Measurements from ENCODE around the gene OSBPL2.

The OSBPL2 gene

GRCh38 chr20:62206388-62206775, 31.9 kb upstream of the OSBPL2 start:
- DNase-seq (ENCODE audit: low read depth in 2 of 2): no peak

- DNase-seq (ENCODE audit: low read depth in 2 of 2): no peak
Observed at GRCh38 chr20:62208061-62208794, 30.1 kb upstream of the OSBPL2 start.

DNA sequence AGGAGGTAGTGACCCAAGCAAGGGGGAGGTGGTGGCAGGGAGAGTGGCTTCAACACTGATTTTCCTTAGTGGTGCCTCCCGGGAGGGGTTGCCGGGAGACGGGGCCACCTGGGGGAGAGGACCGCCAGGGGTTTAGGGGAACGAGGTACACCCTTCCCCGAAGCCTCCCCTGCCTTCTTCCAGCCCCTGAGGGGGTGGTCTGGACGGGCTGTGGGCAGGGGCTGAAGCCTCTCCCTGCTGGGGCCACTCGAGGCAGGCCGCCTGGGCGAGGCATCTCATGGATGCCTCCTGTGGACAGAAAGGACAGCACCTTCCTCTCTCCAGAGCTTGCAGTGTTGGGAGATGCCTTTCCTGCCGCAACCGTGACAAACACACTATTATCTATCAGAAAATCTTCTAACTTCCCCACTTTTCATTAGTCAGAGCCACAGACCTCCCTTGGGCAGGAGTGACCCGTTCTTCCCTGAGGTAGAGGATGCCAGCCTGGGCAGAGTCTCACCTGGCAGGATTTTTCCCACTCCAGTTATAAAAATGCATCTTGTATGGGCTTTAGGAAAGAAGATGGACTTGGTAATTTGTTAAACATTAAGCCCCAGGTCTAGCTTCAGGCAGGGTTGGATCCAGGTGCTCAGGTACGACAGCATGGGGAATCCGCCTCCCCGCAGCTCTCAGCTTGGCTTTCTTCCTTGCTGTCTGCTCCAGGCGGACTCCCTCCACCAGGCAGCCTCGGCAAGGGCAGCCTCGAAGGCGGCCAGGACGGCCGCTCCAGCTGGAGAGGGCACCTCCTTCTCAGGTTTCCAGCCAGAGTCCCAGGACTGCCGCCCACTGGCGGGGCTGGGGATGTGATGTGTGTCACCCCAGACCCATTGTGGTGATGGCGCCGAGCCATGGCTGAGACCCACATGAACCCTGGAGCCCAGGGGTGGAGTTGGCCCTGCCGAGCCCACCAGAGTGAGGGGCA, 29.2 kb upstream of the OSBPL2 start:
- no peak for DNase-seq (ENCODE audit: low read depth in 2 of 2)

GRCh38 chr20:62209850-62210495, 28.3 kb upstream of the OSBPL2 start:
- DNase-seq (ENCODE audit: low read depth in 2 of 2): no peak

- no peak for DNase-seq (ENCODE audit: low read depth in 2 of 2)
Observed at GRCh38 chr20:62210496-62210855, 27.8 kb upstream of the OSBPL2 start.

DNA sequence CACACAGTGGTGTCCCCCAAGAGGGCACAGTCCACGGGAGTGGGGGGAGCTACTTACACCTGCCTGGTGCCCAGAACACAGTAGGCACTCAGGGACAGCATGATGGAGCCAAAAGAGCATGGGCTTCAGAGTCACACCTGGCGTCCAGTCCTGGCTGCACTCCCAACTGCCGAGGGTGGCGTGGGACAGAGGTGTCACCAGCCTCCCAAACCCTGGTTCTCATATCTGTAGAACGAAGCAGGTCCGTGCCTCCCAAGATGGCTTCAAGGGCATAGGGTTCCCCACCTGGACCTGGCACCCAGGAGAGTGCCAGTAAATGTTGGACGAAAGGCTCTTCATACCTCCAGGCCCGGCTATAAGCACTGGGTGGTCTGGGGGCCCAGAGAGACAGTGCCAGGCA, 27.1 kb upstream of the OSBPL2 start:
- no peak for DNase-seq (ENCODE audit: low read depth in 2 of 2)

- no peak for DNase-seq (ENCODE audit: low read depth in 2 of 2)
Observed at GRCh38 chr20:62211769-62212288, 26.5 kb upstream of the OSBPL2 start.

GRCh38 chr20:62212299-62212698, 26.0 kb upstream of the OSBPL2 start:
- no peak for DNase-seq (ENCODE audit: low read depth in 2 of 2)

GRCh38 chr20:62214067-62214466, 24.3 kb upstream of the OSBPL2 start:
- DNase-seq (ENCODE audit: low read depth in 2 of 2): no peak

DNA sequence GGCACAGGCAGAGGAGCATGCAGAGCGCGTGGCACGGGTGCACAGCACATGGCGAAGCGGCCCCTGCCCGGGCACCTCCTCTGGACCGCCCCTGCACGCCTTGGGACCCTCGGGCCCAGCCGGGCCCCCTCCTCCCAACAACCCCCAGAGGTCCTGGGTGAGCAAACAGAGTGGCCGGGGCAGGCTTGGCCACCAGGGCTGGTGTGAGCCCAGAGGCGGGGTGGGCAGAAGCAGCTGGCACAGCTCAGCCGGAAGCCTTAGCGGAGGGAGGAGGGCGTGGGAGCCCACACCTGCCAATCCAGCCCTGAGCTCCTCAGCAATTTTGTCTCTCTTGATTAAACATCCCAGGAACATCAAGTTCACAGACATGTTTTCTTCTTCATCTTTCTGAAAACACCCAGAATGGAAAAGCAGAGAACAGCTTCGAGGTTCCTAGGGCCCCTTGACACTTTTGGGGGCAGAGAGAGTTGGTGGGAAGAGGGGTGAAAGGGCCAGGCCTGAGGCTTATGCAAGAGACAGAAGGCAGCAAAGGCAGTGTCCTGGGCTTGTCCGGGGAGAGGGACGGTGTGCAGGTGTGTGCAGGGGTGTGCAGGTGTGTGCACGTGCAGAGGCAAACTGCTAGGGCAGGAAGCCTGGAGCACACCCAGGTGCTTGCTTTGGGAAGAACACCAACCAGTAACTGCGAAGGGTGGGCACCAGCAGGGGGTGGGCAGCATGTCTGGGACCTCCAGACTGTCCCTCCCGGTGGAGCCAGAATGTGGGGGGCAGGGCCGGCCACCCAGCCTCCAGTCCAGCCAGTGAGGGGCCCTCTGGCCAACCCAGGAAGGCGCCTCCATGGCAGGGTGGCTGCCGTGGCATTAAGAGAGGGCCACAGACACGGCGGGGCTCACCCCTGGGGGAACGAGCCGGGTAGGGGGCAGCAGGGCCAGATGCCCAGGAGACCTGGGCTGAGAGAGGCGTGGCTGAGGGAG, 23.0 kb upstream of the OSBPL2 start:
- no peak for DNase-seq (ENCODE audit: low read depth in 2 of 2)

DNA sequence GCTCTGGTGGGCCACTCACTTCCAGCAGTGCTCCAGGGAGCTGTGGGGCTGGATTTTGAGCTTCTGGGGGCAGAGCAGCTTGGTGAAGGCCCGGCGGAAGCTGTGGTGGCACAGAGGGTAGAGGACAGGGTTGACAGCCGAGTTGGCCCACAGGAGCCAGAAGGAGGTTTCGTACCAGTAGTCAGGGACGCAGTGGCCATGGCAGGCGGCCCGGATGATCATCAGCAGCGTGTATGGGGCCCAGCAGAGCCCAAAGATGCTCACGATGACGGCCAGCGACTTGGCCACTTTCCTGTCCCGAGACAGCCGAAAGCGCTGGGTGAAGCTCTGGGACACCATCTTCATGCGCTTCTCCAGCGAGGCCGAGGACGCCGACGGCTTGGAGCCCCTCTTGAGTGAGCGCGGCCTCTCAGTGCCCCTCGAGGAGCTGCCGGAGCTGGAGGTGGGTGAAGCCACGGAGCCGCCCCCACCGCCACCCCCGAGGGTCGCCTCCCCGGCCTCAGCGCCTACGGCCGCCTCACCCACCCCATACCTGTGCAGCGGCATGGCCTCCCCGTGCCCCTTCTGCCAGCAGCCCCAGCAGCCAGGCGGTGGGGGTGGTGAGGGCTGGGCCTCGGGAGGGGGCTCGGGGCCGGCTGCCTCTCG, 22.2 kb upstream of the OSBPL2 start:
- DNase-seq (ENCODE audit: low read depth in 2 of 2): no peak

DNA sequence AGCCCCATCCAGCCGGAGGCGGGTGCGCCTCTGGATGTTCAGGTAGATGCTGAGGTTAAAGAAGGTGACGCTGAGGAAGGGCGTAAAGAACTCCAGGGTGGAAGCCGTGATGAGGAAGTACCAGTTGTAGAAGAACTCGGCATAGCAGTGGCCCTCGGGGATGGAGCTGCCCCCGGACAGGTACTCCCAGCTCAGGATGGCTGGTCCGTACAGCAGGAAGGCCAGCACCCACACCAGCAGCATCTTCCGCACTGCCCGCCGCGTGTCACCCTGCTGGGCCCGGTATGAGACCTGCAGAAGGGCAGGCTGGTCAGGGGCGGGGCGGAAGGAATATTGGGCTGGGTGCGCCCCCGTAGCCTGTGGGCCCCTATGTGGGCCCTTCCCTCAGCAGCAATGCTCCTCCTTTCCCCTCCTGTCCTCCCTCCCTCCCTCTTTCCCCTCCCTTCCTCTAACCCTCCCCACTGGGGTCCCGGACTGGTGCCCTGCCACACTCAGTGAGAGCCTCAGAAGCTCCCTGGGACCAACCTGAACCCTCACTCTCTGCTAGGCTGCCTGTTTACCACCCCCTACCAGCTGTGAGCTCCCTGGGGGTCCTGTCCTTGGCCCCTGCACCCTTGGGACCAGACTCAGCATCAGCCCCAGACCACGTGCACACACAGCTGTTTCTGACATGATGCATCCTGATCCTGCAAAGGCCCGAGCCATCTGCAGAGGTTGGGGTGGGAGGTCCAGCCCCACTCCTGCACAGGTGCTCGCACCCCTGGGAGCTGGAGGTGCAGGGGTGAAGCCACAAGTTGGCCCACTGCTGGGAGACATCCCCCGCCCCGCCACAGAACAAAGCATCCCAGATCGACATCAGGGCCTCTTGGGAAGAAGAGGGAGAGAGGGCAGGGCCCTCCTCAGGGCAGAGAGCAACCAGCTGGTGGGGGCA, 21.4 kb upstream of the OSBPL2 start:
- no peak for DNase-seq (ENCODE audit: low read depth in 2 of 2)

DNA sequence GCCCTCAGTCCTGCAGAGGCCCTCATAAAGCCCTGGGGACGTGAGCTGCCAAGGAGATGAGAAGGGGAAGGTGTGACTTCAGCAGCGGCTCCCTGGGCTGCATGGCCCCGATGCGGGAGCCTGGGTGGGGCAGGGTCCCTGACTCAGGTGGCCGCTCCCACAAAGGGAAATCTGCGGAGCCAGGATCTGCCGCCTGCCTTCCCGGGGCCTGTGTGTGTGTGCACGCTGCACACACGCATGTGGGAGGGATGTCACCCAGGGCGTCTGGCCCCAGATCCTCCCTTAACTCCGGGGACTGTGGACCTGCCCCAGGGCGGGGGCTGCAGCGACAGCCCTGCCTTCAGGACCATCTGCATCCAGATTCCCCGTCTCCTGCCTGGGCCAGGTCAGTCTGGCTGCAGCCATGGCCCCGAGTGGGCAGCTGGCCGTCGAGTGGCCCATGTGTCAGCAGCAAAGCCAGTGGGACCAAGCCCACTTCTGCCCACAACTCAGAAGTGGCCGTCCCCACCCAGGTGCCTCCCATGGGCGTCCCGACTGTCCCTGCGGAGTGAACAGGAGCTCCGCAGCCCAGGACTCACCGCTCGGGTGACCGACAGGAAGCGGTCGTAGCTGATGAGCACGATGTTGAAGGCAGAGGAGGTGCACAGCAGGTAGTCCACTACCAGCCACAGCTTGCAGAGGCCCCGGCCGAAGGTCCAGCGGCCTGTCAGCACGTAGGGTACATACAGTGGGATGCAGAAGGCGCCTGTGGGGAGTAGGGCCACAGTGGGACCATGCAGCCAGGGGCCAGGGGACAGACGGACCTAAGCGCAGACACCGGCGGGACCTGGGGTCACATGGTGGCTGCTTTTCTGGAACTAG, 20.2 kb upstream of the OSBPL2 start:
- DNase-seq (ENCODE audit: low read depth in 2 of 2): no peak

GRCh38 chr20:62219101-62219991, 19.0 kb upstream of the OSBPL2 start:
- no peak for DNase-seq (ENCODE audit: low read depth in 2 of 2)

DNA sequence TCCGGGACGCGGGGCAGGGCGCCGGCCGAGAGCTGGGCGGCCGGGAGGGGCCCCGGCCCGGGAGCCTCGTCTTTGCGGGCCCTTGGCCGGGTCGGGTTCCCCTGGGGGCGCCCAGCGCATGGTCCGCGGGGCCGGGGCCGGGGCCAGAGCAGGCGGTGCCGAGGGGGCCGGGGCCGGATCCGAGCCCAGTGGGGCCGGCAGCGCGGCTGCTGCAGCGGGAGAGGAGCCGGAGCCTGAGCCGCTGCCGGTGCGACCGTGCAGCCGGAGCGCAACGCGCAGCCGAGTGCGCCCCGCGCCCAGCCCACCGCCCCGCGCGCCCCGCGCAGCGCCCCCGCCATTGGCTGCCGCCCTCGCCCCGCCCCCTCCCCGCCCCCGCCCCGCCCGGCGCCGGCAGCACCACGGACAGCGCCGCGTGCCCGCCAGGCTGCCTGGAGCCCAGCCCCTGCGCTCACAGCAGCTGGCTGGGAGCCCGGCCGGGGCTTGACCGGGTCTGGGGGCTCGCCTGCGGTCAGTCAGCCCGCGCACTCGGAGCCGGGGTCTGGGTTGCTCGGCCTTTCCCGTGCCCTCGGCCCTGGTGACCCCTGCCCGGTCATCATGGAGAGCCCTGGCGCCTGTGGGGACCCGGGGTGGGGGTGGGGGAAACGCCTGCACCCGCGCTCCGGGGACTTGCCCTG, 18.2 kb upstream of the OSBPL2 start, which contains the start of gene HRH3:
Gene HRH3 (minus strand): TSS at position 287 of the 674 bp plus-strand sequence. CDS start 308 bp downstream, outside the sequence.
- DNase-seq (ENCODE audit: low read depth in 2 of 2): no peak

GRCh38 chr20:62220666-62221568, 17.4 kb upstream of the OSBPL2 start:
- no peak for DNase-seq (ENCODE audit: low read depth in 2 of 2)
